ENCODE measurements around the gene IGF2BP1.

IGF2BP1 gene

DNA sequence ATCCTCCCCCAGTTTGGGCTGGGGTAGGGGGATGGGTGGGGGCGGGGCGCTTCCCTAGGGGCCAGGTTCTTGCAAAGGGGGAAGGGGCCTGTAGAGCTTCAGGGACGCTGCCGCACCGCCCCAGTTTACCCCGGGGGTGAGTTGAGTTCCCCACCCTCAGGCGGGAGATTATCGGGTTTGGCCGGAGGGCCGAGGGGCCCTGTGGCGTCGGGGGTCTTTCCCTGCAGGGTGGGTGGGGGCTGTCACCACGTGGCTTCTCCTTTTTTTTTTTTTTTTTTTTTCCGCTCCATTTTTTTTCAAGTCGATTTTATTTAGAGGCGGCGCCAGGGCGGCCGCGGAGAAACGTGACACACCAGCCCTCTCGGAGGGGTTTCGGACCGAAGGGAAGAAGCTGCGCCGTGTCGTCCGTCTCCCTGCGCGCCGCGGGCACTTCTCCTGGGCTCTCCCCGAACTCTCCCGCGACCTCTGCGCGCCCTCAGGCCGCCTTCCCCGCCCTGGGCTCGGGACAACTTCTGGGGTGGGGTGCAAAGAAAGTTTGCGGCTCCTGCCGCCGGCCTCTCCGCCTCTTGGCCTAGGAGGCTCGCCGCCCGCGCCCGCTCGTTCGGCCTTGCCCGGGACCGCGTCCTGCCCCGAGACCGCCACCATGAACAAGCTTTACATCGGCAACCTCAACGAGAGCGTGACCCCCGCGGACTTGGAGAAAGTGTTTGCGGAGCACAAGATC lies at the start of gene IGF2BP1:
Gene IGF2BP1 (plus strand): TSS at position 283 of the 724 bp plus-strand sequence. CDS start 361 bp downstream, at position 644.
- no peak within 1 kb of the TSS for H3K27ac ChIP-seq (ENCODE audit: low read length)
- H3K9me3 ChIP-seq (ENCODE audit: control insufficient read depth in 2 of 2, low read length in 2 of 2): no peaks in the 10 kb centered on the region
- no peak within 1 kb of the TSS for H3K9ac ChIP-seq (ENCODE audit: low read length in 2 of 2)
- H3K27me3 ChIP-seq (ENCODE audit: control insufficient read depth in 1 of 2, insufficient read depth in 2 of 2, low read length in 2 of 2): peaks cover 49 to 77% of the 10 kb centered on the region in 2 donors
- H3K4me1 ChIP-seq (ENCODE audit: control insufficient read depth, insufficient read depth, low read length): peaks cover 17% of the 10 kb centered on the region
- peak within 1 kb of the TSS in 1 of 2 donors; percentile 40 for H3K4me3 ChIP-seq (ENCODE audit: low read length in 2 of 2)
- no peaks in the 10 kb centered on the region for H3K36me3 ChIP-seq (ENCODE audit: control insufficient read depth in 2 of 2, insufficient read depth in 2 of 2, low read length in 2 of 2)

DNA sequence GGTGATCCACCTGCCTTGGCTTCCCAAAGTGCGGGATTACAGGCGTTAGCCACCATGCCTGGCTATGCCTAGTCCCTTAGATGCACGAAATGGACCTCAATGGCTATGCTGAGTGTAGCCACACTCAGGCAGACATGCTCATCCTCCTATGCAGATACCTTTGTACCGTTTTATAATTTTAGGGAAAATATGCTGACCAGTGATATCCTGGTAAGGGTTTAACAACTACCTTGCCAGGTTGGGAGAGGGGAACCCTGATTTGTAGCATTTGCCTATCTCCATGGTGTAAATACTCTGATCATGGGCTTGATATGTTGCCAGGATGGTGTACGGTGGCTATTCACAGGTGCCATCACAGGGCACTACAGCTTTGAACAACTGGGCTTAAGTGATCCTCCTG lies 45.6 kb upstream of the IGF2BP1 start:
- Histone ChIP-seq H3K27ac (ENCODE audit: low read length) (no peak overlapping the region), H3K4me1 (ENCODE audit: control insufficient read depth, insufficient read depth, low read length) (no peaks in the 10 kb centered on the region), H3K36me3 (ENCODE audit: control insufficient read depth in 2 of 2, insufficient read depth in 2 of 2, low read length in 2 of 2) (no peaks in the 10 kb centered on the region), H3K27me3 (ENCODE audit: control insufficient read depth in 1 of 2, insufficient read depth in 2 of 2, low read length in 2 of 2) (peaks cover 7 to 18% of the 10 kb centered on the region in 2 donors), H3K9me3 (ENCODE audit: control insufficient read depth in 2 of 2, low read length in 2 of 2) (no peaks in the 10 kb centered on the region), H3K9ac (ENCODE audit: low read length in 2 of 2) (no peak overlapping the region), H3K4me3 (ENCODE audit: low read length in 2 of 2) (no peak overlapping the region)

DNA sequence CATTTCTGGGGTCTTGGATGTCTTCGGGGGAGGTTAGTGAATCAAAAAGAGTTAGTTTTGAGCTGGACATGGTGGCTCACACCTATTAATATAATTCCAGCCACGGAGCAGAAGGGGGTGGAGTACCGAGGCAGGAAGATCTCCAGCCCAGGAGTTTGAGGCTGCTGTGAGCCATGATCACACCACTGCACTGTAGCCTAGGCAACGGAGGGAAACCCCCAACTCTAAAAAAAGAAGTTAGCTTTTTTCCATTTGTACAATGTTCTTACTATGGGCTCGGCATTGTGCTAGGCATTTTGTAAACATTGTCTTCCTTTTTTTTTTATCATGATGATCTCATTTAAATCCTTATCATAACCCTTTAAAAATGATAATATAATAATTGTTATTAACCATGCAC lies 44.3 kb upstream of the IGF2BP1 start:
- H3K27ac ChIP-seq (ENCODE audit: low read length): no peak overlapping the region
- H3K4me3 ChIP-seq (ENCODE audit: low read length in 2 of 2): no peak overlapping the region
- H3K27me3 ChIP-seq (ENCODE audit: control insufficient read depth in 1 of 2, insufficient read depth in 2 of 2, low read length in 2 of 2): peaks cover 11 to 20% of the 10 kb centered on the region in 2 donors
- H3K9me3 ChIP-seq (ENCODE audit: control insufficient read depth in 2 of 2, low read length in 2 of 2): no peaks in the 10 kb centered on the region
- no peaks in the 10 kb centered on the region for H3K4me1 ChIP-seq (ENCODE audit: control insufficient read depth, insufficient read depth, low read length)
- no peak overlapping the region for H3K9ac ChIP-seq (ENCODE audit: low read length in 2 of 2)
- no peaks in the 10 kb centered on the region for H3K36me3 ChIP-seq (ENCODE audit: control insufficient read depth in 2 of 2, insufficient read depth in 2 of 2, low read length in 2 of 2)

DNA sequence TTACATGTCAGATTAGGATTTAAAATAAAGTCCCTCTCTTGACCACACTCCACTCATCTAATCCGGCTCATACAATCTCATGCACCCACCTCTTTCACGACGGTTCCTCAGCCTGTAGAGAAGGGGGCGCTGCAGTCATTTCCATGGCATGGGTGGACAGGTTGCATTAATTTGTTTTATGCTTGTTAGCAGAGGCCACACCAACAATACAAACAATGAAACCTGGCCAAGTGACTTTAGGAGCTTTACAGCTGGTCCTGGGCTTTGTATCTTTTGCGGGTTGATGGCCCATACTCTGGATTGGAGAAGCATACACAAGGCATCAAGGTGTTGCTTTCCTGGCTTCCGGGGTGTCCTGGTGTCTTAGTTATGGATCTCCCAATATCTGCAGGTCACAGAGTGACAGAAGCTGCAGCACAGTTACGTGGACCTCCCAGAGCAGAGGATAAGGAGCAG lies 42.9 kb upstream of the IGF2BP1 start:
- Histone ChIP-seq H3K4me3 (ENCODE audit: low read length in 2 of 2) (no peak overlapping the region), H3K27ac (ENCODE audit: low read length) (no peak overlapping the region), H3K9me3 (ENCODE audit: control insufficient read depth in 2 of 2, low read length in 2 of 2) (no peaks in the 10 kb centered on the region), H3K9ac (ENCODE audit: low read length in 2 of 2) (no peak overlapping the region), H3K27me3 (ENCODE audit: control insufficient read depth in 1 of 2, insufficient read depth in 2 of 2, low read length in 2 of 2) (peaks cover 17 to 21% of the 10 kb centered on the region in 2 donors), H3K4me1 (ENCODE audit: control insufficient read depth, insufficient read depth, low read length) (no peaks in the 10 kb centered on the region), H3K36me3 (ENCODE audit: control insufficient read depth in 2 of 2, insufficient read depth in 2 of 2, low read length in 2 of 2) (no peaks in the 10 kb centered on the region)

DNA sequence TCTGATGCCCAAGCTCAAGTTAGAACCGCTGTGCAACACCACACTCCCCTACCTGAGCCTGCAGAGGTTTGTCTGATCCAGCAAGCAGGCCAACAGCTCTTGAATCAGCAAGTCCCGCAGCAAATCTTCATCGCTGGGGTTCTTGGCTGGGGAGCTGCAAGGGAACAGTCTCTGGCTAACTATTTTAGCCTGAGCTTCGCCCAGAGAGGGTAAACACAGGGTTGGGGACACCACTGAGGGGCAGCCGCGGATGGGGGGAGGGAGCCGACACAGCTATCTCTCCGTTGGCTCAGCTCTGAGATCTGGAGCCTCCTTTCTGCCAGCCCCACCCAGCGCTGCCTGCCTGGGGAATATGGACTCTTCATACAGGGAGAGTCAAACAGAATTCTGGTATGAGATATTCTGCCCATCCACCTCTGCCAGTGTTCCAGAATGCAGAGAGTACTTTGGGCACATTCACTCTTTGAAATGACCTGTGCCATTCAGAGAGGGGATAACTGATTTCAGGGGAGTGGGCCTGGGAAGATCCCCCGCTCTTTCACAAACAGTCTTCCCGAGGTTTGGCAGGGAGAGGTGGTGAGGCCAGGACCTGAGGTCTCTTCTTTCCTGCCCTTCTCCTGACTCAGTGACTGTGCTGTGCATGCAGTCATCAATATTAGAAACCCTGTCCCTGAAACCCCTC lies 36.2 kb upstream of the IGF2BP1 start:
- Histone ChIP-seq H3K4me3 (ENCODE audit: low read length in 2 of 2) (no peak overlapping the region), H3K9me3 (ENCODE audit: control insufficient read depth in 2 of 2, low read length in 2 of 2) (no peaks in the 10 kb centered on the region), H3K36me3 (ENCODE audit: control insufficient read depth in 2 of 2, insufficient read depth in 2 of 2, low read length in 2 of 2) (no peaks in the 10 kb centered on the region), H3K4me1 (ENCODE audit: control insufficient read depth, insufficient read depth, low read length) (no peaks in the 10 kb centered on the region), H3K9ac (ENCODE audit: low read length in 2 of 2) (no peak overlapping the region), H3K27ac (ENCODE audit: low read length) (no peak overlapping the region), H3K27me3 (ENCODE audit: control insufficient read depth in 1 of 2, insufficient read depth in 2 of 2, low read length in 2 of 2) (peaks cover 23 to 29% of the 10 kb centered on the region in 2 donors)

DNA sequence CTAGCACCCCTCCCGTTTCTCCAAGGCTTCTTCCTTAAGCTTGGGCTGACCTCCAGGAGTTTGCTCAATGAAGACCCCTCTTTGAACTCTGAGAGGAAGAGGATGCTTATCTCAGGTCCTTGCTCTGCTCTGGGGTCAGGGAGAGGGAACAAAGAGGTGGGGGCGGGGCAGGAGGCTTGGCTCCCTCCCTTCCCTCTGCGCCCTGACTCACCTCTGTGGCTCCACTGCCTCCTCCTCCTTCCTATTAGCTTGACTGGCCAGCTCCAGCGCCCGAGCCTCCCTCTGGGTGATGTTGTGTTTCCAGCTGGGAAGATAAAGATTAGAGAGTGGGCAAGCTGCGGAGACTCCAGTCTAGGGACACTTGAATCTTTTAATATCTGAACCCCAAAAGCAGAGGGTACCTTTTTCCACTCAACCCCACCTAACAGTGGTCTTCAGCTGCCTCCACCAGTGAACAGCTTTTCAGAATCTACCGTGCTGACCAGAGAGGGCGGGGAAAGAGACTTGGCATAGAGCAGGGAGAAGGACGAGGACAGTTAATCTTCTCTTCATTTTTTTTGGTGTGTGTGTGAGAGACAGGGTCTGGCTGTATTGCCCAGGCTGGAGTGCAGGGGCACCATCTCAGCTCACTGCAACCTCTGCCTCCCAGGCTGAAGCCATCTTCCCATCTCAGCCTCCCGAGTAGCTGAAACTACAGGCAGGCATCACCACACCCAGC lies 35.5 kb upstream of the IGF2BP1 start:
- no peaks in the 10 kb centered on the region for H3K36me3 ChIP-seq (ENCODE audit: control insufficient read depth in 2 of 2, insufficient read depth in 2 of 2, low read length in 2 of 2)
- no peaks in the 10 kb centered on the region for H3K4me1 ChIP-seq (ENCODE audit: control insufficient read depth, insufficient read depth, low read length)
- no peak overlapping the region for H3K4me3 ChIP-seq (ENCODE audit: low read length in 2 of 2)
- no peak overlapping the region for H3K27ac ChIP-seq (ENCODE audit: low read length)
- no peaks in the 10 kb centered on the region for H3K9me3 ChIP-seq (ENCODE audit: control insufficient read depth in 2 of 2, low read length in 2 of 2)
- H3K9ac ChIP-seq (ENCODE audit: low read length in 2 of 2): no peak overlapping the region
- peaks cover 23 to 27% of the 10 kb centered on the region in 2 donors for H3K27me3 ChIP-seq (ENCODE audit: control insufficient read depth in 1 of 2, insufficient read depth in 2 of 2, low read length in 2 of 2)

DNA sequence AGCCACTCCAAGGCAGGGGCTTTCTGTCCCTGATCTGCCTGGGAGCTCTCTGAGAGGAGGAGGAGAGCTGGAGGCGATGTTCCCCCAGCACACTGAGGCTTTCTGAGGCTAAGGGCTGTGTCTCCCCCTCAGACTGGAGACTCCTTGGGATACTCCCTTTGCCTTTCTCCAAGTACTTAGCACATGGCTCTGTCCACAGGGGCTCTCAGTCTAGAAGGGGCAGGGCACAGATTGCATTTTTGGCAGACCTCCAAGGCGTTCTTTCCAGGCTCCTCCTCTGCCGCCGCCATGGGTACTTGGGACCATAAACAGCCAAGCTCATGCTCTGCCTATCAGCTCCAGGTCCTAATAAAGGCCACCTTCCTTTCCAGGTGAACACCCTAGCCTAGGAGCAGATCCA lies 27.0 kb upstream of the IGF2BP1 start:
- H3K27ac ChIP-seq (ENCODE audit: low read length): no peak overlapping the region

DNA sequence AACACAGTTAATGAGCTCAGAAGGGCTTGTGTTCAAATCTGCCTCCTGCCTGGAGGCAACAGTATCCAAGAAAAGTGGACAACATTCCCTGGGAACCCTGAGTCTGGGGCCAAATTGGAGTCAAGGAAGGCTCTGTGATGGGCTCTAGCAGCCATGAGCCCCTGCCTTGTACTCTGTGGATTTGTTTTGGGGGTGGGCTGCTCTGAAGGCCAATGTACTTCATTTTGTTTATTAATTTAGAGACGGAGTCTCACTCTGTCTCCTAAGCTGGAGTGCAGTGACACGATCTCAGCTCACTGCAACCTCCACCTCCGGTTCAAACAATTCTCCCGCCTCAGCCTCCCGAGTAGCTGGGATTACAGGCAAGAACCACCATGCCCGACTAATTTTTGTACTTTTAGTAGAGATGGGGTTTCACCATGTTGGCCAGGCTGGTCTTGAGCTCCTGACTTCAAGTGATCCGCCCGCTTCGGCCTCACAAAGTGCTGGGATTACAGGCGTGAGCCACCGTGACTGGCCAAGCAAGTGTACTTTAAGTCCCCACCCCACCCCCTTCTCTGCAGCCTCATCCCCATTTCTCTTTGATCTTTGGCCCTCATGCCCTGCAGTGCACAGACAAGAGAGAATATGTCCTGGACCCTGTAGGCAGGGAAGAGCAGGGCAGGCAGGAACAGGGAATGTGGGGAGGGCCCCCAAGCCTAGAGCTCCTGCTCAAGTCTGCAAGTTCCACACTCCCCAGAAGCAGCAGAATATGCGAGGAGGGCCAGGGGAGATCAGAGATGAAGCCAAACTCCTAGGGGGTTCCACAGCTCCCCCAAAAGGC lies 26.1 kb upstream of the IGF2BP1 start:
- peaks cover 2 to 9% of the 10 kb centered on the region in 2 donors for H3K27me3 ChIP-seq (ENCODE audit: control insufficient read depth in 1 of 2, insufficient read depth in 2 of 2, low read length in 2 of 2)
- H3K36me3 ChIP-seq (ENCODE audit: control insufficient read depth in 2 of 2, insufficient read depth in 2 of 2, low read length in 2 of 2): no peaks in the 10 kb centered on the region
- H3K9me3 ChIP-seq (ENCODE audit: control insufficient read depth in 2 of 2, low read length in 2 of 2): no peaks in the 10 kb centered on the region

More for the DNA sequence above, 27.0 kb upstream of the IGF2BP1 start:
- Histone ChIP-seq H3K4me3 (ENCODE audit: low read length in 2 of 2) (no peak overlapping the region), H3K27me3 (ENCODE audit: control insufficient read depth in 1 of 2, insufficient read depth in 2 of 2, low read length in 2 of 2) (peaks cover 2 to 9% of the 10 kb centered on the region in 2 donors), H3K9ac (ENCODE audit: low read length in 2 of 2) (no peak overlapping the region), H3K9me3 (ENCODE audit: control insufficient read depth in 2 of 2, low read length in 2 of 2) (no peaks in the 10 kb centered on the region), H3K36me3 (ENCODE audit: control insufficient read depth in 2 of 2, insufficient read depth in 2 of 2, low read length in 2 of 2) (no peaks in the 10 kb centered on the region), H3K4me1 (ENCODE audit: control insufficient read depth, insufficient read depth, low read length) (no peaks in the 10 kb centered on the region)

DNA sequence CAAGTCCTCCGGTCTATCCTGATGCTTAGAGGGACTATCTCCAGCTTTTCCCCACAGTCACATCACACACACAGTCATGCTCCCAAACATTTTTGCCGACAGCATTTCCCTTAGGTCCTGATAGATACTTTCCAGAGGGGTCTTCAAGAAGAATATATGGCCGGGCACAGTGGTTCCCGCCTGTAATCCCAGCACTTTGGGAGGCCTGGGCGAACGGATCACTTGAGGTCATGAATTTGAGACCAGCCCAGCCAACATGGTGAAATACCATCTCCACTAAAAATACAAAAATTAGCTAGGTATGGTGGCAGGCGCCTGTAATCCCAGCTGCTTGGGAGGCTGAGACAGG lies 24.5 kb upstream of the IGF2BP1 start:
- Histone ChIP-seq H3K9me3 (ENCODE audit: control insufficient read depth in 2 of 2, low read length in 2 of 2) (no peaks in the 10 kb centered on the region), H3K27ac (ENCODE audit: low read length) (no peak overlapping the region), H3K4me3 (ENCODE audit: low read length in 2 of 2) (no peak overlapping the region), H3K36me3 (ENCODE audit: control insufficient read depth in 2 of 2, insufficient read depth in 2 of 2, low read length in 2 of 2) (no peaks in the 10 kb centered on the region), H3K9ac (ENCODE audit: low read length in 2 of 2) (no peak overlapping the region), H3K27me3 (ENCODE audit: control insufficient read depth in 1 of 2, insufficient read depth in 2 of 2, low read length in 2 of 2) (peaks cover 2 to 4% of the 10 kb centered on the region in 2 donors), H3K4me1 (ENCODE audit: control insufficient read depth, insufficient read depth, low read length) (no peaks in the 10 kb centered on the region)

More for the DNA sequence above, 26.1 kb upstream of the IGF2BP1 start:
- Histone ChIP-seq H3K4me1 (ENCODE audit: control insufficient read depth, insufficient read depth, low read length) (no peaks in the 10 kb centered on the region), H3K27ac (ENCODE audit: low read length) (no peak overlapping the region), H3K9ac (ENCODE audit: low read length in 2 of 2) (no peak overlapping the region), H3K4me3 (ENCODE audit: low read length in 2 of 2) (no peak overlapping the region)

DNA sequence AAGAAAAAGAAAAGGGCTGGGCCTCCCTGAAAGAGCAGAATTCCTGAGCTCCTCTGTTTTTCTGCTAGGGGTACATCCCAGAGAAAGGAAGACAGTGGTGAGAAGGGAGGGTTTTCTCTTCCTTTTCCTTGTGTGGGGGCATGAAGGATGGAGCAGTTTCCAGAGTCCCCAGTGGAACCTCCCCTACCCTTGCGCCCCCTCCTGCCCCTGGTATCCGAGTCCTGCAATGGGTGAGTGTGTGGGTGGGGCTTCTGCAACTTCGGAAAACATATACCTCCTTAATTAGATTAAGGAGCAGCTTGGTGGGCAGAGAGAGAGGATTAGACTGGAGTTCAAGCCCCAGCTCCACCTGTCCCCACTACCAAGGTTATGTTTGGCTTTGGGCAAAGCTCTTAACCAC lies 23.4 kb upstream of the IGF2BP1 start:
- Histone ChIP-seq H3K4me1 (ENCODE audit: control insufficient read depth, insufficient read depth, low read length) (no peaks in the 10 kb centered on the region), H3K9me3 (ENCODE audit: control insufficient read depth in 2 of 2, low read length in 2 of 2) (no peaks in the 10 kb centered on the region), H3K27ac (ENCODE audit: low read length) (no peak overlapping the region), H3K36me3 (ENCODE audit: control insufficient read depth in 2 of 2, insufficient read depth in 2 of 2, low read length in 2 of 2) (no peaks in the 10 kb centered on the region), H3K4me3 (ENCODE audit: low read length in 2 of 2) (no peak overlapping the region), H3K9ac (ENCODE audit: low read length in 2 of 2) (no peak overlapping the region), H3K27me3 (ENCODE audit: control insufficient read depth in 1 of 2, insufficient read depth in 2 of 2, low read length in 2 of 2) (peaks cover 2% of the 10 kb centered on the region in 2 donors)

Measured in stomach smooth muscle (tissue), 2 donors.